Endometrium (tissue), 2 donors: ENCODE data around the gene TAF11L11.
"Not testable (repeated sequence)": the region's sequence is repeated elsewhere in the genome, so short reads cannot be mapped to it uniquely, and the experiment has no call there.

Experiments
- FAIRE-seq: peaks from 2 replicates; lab custom pipeline; 2012; peaks lifted over from hg19 to GRCh38; lab: Jason Lieb, UNC
- donor health status: control.
- donor health status: control.

Gene TAF11L11

GRCh38 chr5:17603880-17604279 is at the start of gene TAF11L11:
Gene TAF11L11 (plus strand): TSS chr5:17604183.
- not testable (repeated sequence) for FAIRE-seq

GRCh38 chr5:17585658-17586057 is 18.3 kb upstream of the TAF11L11 start, which contains the start of gene TAF11L7:
Gene TAF11L7 (minus strand): TSS chr5:17585758.
- FAIRE-seq: not testable (repeated sequence)

GRCh38 chr5:17590860-17591259 is 13.1 kb upstream of the TAF11L11 start, which contains the start of gene TAF11L8:
Gene TAF11L8 (minus strand): TSS chr5:17590960.
- not testable (repeated sequence) for FAIRE-seq

DNA sequence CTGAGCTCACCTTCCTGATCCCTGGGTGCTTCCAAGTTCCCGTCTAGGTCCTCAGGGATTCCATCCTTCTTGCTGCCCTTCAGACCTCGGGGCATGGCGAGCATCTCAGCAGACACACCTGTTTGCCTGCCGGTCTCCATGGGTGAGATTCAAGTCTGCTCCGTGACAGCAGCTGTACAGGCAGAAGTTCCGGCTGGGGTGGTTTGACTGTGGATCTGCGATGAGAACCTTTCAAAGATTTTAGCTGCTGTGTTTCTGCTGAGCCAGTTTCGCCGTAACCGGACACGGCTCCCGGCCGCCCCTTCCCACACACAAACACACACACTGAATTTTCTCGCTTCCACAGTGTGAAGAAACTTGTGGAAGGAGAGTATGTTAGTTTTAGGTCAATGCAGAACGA is 9.7 kb upstream of the TAF11L11 start, which contains the start of gene TAF11L9:
TAF11L9 (minus strand) TSS at position 140 of the 400 bp plus-strand sequence.
- FAIRE-seq: not testable (repeated sequence)

DNA sequence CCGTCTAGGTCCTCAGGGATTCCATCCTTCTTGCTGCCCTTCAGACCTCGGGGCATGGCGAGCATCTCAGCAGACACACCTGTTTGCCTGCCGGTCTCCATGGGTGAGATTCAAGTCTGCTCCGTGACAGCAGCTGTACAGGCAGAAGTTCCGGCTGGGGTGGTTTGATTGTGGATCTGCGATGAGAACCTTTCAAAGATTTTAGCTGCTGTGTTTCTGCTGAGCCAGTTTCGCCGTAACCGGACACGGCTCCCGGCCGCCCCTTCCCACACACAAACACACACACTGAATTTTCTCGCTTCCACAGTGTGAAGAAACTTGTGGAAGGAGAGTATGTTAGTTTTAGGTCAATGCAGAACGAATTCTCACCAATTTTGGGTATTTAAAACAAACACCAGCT is 6.3 kb upstream of the TAF11L11 start, which contains the start of gene TAF11L10:
TAF11L10 (minus strand) TSS at position 101 of the 400 bp plus-strand sequence.
- FAIRE-seq: not testable (repeated sequence)

- no peak for FAIRE-seq
These were observed 968 bp downstream of the TAF11L11 start for GRCh38 chr5:17604951-17605350.

DNA sequence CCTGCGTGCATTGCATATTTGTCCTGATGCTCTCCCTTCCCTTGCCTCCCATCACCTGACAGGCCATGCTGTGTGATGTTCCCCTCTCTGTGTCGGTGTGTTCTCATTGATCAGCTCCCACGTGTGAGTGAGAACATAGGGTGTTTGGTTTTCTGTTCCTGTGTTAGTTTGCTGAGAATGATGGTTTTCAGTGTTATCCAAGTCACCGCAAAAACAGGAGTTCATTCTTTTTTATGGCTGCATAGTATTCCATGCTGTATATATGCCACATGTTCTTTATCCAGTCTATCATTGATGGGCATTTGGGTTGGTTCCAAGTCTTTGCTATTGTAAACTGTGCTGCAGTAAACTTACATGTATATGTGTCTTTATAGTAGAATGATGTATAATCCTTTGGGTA is 3.5 kb downstream of the TAF11L11 start:
- not testable (repeated sequence) for FAIRE-seq

- not testable (repeated sequence) for FAIRE-seq
These were observed 6.1 kb downstream of the TAF11L11 start, which contains the start of gene TAF11L12 for GRCh38 chr5:17610092-17610491. Gene TAF11L12 (plus strand): TSS chr5:17610392.

GRCh38 chr5:17614872-17615605 is 11.1 kb downstream of the TAF11L11 start:
- FAIRE-seq: no peak

DNA sequence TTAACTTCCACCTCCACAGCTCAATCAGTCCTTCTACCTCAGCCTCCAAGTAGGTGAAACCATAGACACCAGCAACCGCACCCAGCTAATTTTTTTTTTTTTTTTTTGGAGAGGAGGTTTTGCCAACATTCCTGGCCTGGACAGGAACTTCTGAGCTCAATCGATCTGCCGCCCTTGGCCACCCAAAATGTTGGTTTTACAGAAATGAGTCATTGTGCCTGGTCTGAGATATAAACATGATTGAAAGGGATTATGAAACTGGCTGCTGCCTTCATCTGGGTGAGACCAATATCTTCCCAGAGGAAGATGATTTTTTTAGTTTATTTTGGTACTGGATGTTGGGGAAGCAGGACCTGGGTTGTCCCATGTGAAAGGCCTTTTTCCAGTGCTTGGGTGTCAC is 15.4 kb downstream of the TAF11L11 start:
- no peak for FAIRE-seq

GRCh38 chr5:17620627-17621026 is 16.6 kb downstream of the TAF11L11 start:
- FAIRE-seq: no peak

GRCh38 chr5:17625686-17626085 is 21.7 kb downstream of the TAF11L11 start:
- FAIRE-seq: no peak

- FAIRE-seq: not testable (repeated sequence)
These were observed 27.8 kb downstream of the TAF11L11 start, which contains the start of gene TAF11L13 for GRCh38 chr5:17631788-17632187. Gene TAF11L13 (plus strand): TSS chr5:17632088.

- no peak for FAIRE-seq
These were observed 30.2 kb downstream of the TAF11L11 start, which contains the start of gene TAF11L14 for GRCh38 chr5:17634160-17634559. Gene TAF11L14 (plus strand): TSS chr5:17634460.

GRCh38 chr5:17649232-17649631 is 45.2 kb downstream of the TAF11L11 start:
- not testable (repeated sequence) for FAIRE-seq

GRCh38 chr5:17655201-17655759 is 51.3 kb downstream of the TAF11L11 start:
- FAIRE-seq: not testable (repeated sequence)
